ENCODE results near the gene ZFHX3.

ZFHX3 gene

DNA sequence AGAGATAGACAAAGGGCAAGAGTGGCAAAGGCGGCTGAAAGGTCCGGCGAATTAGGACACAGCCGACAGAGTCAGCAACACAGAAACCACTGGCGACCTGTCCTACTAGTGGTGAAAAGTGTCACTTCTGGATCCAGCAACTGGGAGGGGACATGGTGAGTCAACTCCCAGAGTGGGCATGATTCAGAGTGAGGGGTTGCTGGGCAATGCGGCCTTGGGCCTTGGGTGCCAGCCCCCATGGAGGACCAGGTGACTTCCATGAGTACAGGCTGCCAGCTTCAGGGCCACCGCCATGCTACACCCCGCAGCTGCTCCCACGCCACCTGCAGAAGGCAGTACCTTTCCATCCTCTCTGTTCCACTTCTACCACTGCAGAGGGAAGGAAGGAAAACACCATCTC is 110.6 kb downstream of the ZFHX3 start:
- H2AFZ ChIP-seq (ENCODE audit: low read depth, low read length): no peak overlapping the region
- no peaks in the 10 kb centered on the region for H3K4me1 ChIP-seq (ENCODE audit: low read length)
- TF ChIP-seq, protein P1, sequence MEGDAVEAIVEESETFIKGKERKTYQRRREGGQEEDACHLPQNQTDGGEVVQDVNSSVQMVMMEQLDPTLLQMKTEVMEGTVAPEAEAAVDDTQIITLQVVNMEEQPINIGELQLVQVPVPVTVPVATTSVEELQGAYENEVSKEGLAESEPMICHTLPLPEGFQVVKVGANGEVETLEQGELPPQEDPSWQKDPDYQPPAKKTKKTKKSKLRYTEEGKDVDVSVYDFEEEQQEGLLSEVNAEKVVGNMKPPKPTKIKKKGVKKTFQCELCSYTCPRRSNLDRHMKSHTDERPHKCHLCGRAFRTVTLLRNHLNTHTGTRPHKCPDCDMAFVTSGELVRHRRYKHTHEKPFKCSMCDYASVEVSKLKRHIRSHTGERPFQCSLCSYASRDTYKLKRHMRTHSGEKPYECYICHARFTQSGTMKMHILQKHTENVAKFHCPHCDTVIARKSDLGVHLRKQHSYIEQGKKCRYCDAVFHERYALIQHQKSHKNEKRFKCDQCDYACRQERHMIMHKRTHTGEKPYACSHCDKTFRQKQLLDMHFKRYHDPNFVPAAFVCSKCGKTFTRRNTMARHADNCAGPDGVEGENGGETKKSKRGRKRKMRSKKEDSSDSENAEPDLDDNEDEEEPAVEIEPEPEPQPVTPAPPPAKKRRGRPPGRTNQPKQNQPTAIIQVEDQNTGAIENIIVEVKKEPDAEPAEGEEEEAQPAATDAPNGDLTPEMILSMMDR (IDR thresholded peaks at IDR 0.05; ENCODE audit: low read depth, low read length): no peak
- no peak for TF ChIP-seq EZH2phosphoT487 (IDR thresholded peaks at IDR 0.05; ENCODE audit: low read depth)
- H3K27ac ChIP-seq (ENCODE audit: low read length): no peak overlapping the region
- no peak overlapping the region for H3K4me2 ChIP-seq (ENCODE audit: low read length)
- no peaks in the 10 kb centered on the region for H3K27me3 ChIP-seq (ENCODE audit: low read depth, low read length)
- H3K9me3 ChIP-seq (ENCODE audit: insufficient read depth, low read length): no peaks in the 10 kb centered on the region
- no peak overlapping the region for H3K9ac ChIP-seq (ENCODE audit: low read length)
- no peaks in the 10 kb centered on the region for H3K79me2 ChIP-seq (ENCODE audit: low read length)
- H4K20me1 ChIP-seq (ENCODE audit: insufficient read depth, low read length): no peaks in the 10 kb centered on the region
- no peak overlapping the region for H3K4me3 ChIP-seq (ENCODE audit: low read length)
- H3K36me3 ChIP-seq (replicated peaks; ENCODE audit: low read depth, low read length): no peaks in the 10 kb centered on the region

GRCh38 chr16:72936408-72936807 is 111.5 kb downstream of the ZFHX3 start:
- H4K20me1 ChIP-seq (ENCODE audit: insufficient read depth, low read length): no peaks in the 10 kb centered on the region
- no peaks in the 10 kb centered on the region for H3K79me2 ChIP-seq (ENCODE audit: low read length)
- no peaks in the 10 kb centered on the region for H3K4me1 ChIP-seq (ENCODE audit: low read length)
- no peak overlapping the region for H3K27ac ChIP-seq (ENCODE audit: low read length)
- no peak overlapping the region for H3K4me3 ChIP-seq (ENCODE audit: low read length)
- no peaks in the 10 kb centered on the region for H3K9me3 ChIP-seq (ENCODE audit: insufficient read depth, low read length)
- H2AFZ ChIP-seq (ENCODE audit: low read depth, low read length): no peak overlapping the region
- no peak overlapping the region for H3K9ac ChIP-seq (ENCODE audit: low read length)
- no peaks in the 10 kb centered on the region for H3K36me3 ChIP-seq (replicated peaks; ENCODE audit: low read depth, low read length)
- TF ChIP-seq EZH2phosphoT487 (IDR thresholded peaks at IDR 0.05; ENCODE audit: low read depth): no peak
- TF ChIP-seq, protein P1 (IDR thresholded peaks at IDR 0.05; ENCODE audit: low read depth, low read length): no peak
- H3K27me3 ChIP-seq (ENCODE audit: low read depth, low read length): no peaks in the 10 kb centered on the region
- H3K4me2 ChIP-seq (ENCODE audit: low read length): no peak overlapping the region

GRCh38 chr16:72935896-72936295 is 112.0 kb downstream of the ZFHX3 start:
- no peaks in the 10 kb centered on the region for H3K4me1 ChIP-seq (ENCODE audit: low read length)
- no peak overlapping the region for H3K4me2 ChIP-seq (ENCODE audit: low read length)
- no peak overlapping the region for H3K9ac ChIP-seq (ENCODE audit: low read length)
- no peaks in the 10 kb centered on the region for H3K79me2 ChIP-seq (ENCODE audit: low read length)
- H3K36me3 ChIP-seq (replicated peaks; ENCODE audit: low read depth, low read length): no peaks in the 10 kb centered on the region
- no peaks in the 10 kb centered on the region for H3K27me3 ChIP-seq (ENCODE audit: low read depth, low read length)
- no peak overlapping the region for H2AFZ ChIP-seq (ENCODE audit: low read depth, low read length)
- H3K27ac ChIP-seq (ENCODE audit: low read length): no peak overlapping the region
- no peaks in the 10 kb centered on the region for H4K20me1 ChIP-seq (ENCODE audit: insufficient read depth, low read length)
- no peak overlapping the region for H3K4me3 ChIP-seq (ENCODE audit: low read length)
- TF ChIP-seq, protein P1 (IDR thresholded peaks at IDR 0.05; ENCODE audit: low read depth, low read length): no peak
- TF ChIP-seq EZH2phosphoT487 (IDR thresholded peaks at IDR 0.05; ENCODE audit: low read depth): no peak
- H3K9me3 ChIP-seq (ENCODE audit: insufficient read depth, low read length): no peaks in the 10 kb centered on the region

DNA sequence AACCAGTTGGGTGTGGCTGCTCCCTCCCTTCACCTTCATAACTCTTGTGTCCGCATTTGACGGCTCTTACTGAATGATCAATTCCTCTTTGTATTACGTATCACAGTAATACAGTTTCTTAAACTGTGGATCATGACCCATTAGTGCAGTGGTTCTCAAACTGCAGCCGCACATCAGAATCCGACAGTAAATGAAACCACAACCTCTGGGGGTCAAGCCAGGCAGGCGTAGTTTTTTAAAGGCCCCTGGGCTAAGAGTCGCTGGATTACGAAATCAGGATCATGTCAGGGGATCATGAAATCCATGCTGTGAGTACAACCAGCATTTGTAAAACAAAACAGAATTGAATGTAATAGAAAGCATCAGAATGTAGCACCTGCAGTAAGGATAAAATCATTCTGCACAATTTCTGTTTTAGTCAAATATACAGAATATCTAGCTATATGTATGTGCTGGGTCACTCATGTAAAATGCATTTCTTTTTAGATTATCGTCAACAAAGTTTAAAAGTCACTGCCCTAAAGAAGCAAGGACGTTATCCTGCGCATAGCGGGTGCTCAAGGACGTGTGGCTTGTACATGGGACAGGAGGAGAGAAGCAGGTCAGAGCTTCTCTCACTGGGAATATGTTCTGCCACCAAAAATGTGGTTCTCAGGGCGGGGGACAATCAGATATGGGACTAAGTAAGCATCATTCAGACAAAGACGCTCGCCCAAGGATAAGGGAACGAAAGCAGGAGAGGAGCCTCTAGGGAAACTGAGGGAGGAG is 113.1 kb downstream of the ZFHX3 start:
- Histone ChIP-seq H3K4me1 (ENCODE audit: low read length) (no peaks in the 10 kb centered on the region), H3K79me2 (ENCODE audit: low read length) (no peaks in the 10 kb centered on the region)

More for the DNA sequence above, 113.1 kb downstream of the ZFHX3 start:
- Histone ChIP-seq H3K9me3 (ENCODE audit: insufficient read depth, low read length) (no peaks in the 10 kb centered on the region), H3K36me3 (replicated peaks; ENCODE audit: low read depth, low read length) (no peaks in the 10 kb centered on the region), H4K20me1 (ENCODE audit: insufficient read depth, low read length) (no peaks in the 10 kb centered on the region), H3K4me3 (ENCODE audit: low read length) (no peak overlapping the region), H3K27me3 (ENCODE audit: low read depth, low read length) (no peaks in the 10 kb centered on the region), H3K27ac (ENCODE audit: low read length) (no peak overlapping the region), H3K4me2 (ENCODE audit: low read length) (no peak overlapping the region), H3K9ac (ENCODE audit: low read length) (no peak overlapping the region), H2AFZ (ENCODE audit: low read depth, low read length) (no peak overlapping the region)
- TF ChIP-seq, protein P1 (IDR thresholded peaks at IDR 0.05; ENCODE audit: low read depth, low read length): no peak
- TF ChIP-seq EZH2phosphoT487 (IDR thresholded peaks at IDR 0.05; ENCODE audit: low read depth): no peak
